GM12801 (cell line): ENCODE results near the gene SLC6A3.

Source experiments
- CTCF ChIP-seq: IDR thresholded peaks from one replicate; pipeline ENCODE4 v1.5.1; 2011; ENCODE audit warnings: control low read depth; ENCODE audit not compliant: insufficient read length; ENCODE audit errors: extremely low read depth

Gene SLC6A3

DNA sequence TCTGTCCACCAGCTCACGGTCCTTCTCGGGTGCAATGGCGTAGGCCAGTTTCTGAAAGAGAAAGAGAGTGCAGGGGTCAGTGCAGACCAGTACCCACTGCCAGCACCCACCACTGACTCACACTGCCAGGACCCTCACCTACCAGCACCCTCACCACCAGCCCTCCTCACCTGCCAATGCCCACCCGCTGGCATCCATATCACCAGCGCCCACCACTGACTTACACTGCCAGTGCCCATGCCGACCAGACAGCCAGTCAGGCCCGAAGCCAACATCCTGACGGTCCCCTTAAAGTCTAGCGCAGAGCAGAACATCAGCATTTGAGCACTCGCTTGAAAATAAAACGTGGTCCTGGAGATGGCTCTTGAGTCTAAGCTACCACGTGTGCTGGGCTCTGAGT lies 44.3 kb downstream of the SLC6A3 start:
- no peak for TF ChIP-seq CTCF

GRCh38 chr5:1400211-1400855 lies 44.9 kb downstream of the SLC6A3 start:
- no peak for TF ChIP-seq CTCF

DNA sequence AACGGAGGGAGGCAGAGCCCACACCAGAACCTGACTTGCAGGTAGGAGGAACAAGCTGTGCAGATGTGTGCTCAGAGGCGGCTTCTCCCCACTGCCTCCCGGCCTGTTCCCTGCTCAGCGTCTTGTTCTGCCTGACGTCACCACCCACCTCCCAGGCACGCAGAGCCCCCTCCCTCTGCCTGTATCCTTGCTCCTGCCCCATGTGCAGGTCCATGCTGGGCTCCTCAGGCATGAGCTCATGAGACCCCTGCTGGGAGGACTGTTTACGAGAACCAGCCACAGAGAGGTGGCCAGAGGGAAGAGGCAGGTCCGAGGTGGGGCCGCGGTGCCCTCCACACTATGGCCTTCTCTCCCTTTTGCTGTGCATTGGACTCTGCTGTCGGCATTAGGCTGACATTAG lies 45.5 kb downstream of the SLC6A3 start:
- no peak for TF ChIP-seq CTCF

DNA sequence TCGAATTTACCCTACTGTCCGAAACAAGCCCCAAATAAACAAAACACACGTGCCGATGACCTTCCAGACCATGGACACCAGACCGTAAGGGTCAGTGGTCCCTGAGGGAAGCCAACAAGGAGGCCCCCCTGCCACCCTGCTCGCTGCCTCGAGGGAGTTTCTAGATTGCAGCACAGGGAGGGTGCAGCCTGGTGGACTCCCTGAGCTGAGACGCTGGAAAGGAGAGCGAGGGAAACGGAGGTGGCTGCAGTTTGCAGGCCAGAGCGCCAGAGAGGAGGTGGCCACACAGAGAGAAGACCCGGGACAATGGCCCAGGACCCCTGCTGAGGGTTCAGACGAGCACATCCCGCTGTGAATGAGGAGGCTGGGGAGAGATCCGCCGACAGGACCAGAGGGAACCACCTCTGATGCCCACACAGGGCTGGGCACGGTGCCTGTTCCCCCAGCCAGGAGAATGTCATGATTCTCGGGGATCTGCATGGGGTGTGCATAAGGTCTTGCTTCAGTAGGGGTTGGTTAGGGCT lies 48.9 kb downstream of the SLC6A3 start:
- no peak for TF ChIP-seq CTCF

DNA sequence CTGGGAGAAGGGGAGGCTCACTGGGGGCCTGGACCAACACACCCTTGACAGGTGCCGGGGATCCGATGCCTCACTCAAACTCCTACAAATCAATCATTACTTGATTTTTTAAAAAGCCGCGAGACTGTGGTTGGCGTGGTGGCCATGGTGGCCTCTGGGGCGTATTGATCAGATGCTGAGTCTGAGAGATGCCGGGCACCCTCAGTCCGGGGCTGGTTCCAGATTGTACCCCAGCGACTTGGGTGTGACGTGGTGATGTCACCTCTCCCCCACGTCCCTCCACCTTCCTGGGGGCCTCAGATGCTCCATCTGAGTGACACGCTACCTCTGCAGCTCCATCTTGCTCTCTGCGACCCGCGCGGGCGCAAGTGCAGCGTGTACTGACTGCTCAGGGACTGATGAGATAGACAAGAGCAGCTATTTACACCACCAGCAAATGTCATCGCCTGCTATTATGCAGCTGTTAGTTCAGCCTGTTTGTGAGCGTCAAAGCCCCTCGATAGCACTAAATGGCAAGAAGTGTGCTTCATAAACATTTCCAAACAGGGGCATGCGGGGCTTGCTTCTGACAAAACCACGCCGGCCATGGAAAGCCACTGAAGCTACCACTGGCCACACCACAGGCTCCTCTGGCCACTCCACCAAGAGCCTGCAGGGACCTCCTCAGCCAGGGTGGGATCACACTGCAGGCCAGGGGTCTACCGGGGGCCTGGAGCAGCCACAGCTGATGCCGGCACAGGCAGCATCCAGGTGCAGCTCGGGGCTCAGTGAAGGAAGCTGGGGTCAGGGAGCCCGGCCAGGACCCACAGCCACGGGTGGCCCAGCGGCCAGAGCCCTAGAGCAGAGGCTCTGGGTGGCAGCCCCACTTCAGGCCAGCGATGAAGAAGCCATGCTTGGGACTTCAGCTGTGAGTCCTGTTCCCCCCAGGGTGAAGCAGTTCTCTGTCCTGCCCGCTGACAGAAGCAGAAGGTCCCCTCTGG lies 50.1 kb downstream of the SLC6A3 start:
- no peak for TF ChIP-seq CTCF

GRCh38 chr5:1393571-1394501 lies 51.4 kb downstream of the SLC6A3 start:
- TF ChIP-seq CTCF = no peak
